T47D (cell line): ENCODE measurements around the gene SPHK1.
A peak's percentile ranks its signal among the peaks of the same experiment; 100 is the strongest.
"Not testable (repeated sequence)": the region's sequence is repeated elsewhere in the genome, so short reads cannot be mapped to it uniquely, and the experiment has no call there.

Source experiments
- DNase-seq, 2 experiments: peaks; one replicate each; pipeline versions ENCODE4 v3.0.0 to v3.0.0-alpha.2; 2011 to 2012; ENCODE audit warnings: low read depth in 1 of 2, low spot score in 1 of 2
- JUND ChIP-seq: IDR thresholded peaks from 2 replicates; pipeline ENCODE4 v1.6.1; 2012; ENCODE audit warnings: low read depth
- in situ Hi-C: cut with HindIII; loops from 2 replicates; pipeline ENCODE4 v1.10.0; 2016; ENCODE audit warnings: low sequenced_read_pairs, low pct_unique_long_range_greater_than_20kb

SPHK1 gene

GRCh38 chr17:76353599-76354316 is 30.7 kb upstream of the SPHK1 start, which contains the start of gene PRPSAP1:
Gene PRPSAP1 (minus strand): TSS chr17:76353916. CDS start chr17:76353703, 213 bp downstream.
- in situ Hi-C loops: no loop called here
- DNase-seq: peak; percentile 95 to 98

GRCh38 chr17:76354317-76354729 is 30.1 kb upstream of the SPHK1 start:
- DNase-seq: no peak
- in situ Hi-C loops: no loop called here
- TF ChIP-seq JUND: no peak

More at GRCh38 chr17:76353599-76354316, 30.7 kb upstream of the SPHK1 start, which contains the start of gene PRPSAP1:
- no peak for TF ChIP-seq JUND

GRCh38 chr17:76354747-76355310 is 29.6 kb upstream of the SPHK1 start:
- TF ChIP-seq JUND: no peak
- no peak for DNase-seq
- in situ Hi-C loops: no loop called here

- peak in 1 of 2 experiments; percentile 31 for DNase-seq
These were observed 27.5 kb upstream of the SPHK1 start for GRCh38 chr17:76356803-76357456.

GRCh38 chr17:76357597-76358158 is 26.7 kb upstream of the SPHK1 start:
- DNase-seq: peak in 1 of 2 experiments; percentile 37
- no peak for TF ChIP-seq JUND
- in situ Hi-C loops: no loop called here

More at GRCh38 chr17:76356803-76357456, 27.5 kb upstream of the SPHK1 start:
- in situ Hi-C loops: no loop called here
- TF ChIP-seq JUND: no peak

GRCh38 chr17:76359375-76359774 is 25.0 kb upstream of the SPHK1 start:
- TF ChIP-seq JUND: no peak
- no peak for DNase-seq
- in situ Hi-C loops: no loop called here

- in situ Hi-C loops: not testable (repeated sequence)
These were observed 24.6 kb upstream of the SPHK1 start for GRCh38 chr17:76359776-76360175.

GRCh38 chr17:76360461-76360860 is 23.9 kb upstream of the SPHK1 start:
- in situ Hi-C loops: no loop called here
- no peak for DNase-seq
- TF ChIP-seq JUND: no peak

More at GRCh38 chr17:76359776-76360175, 24.6 kb upstream of the SPHK1 start:
- not testable (repeated sequence) for DNase-seq

GRCh38 chr17:76363107-76363842 is 21.1 kb upstream of the SPHK1 start:
- no peak for TF ChIP-seq JUND
- in situ Hi-C loops: no loop called here
- no peak for DNase-seq

- peak in 1 of 2 experiments; percentile 66 for DNase-seq
- in situ Hi-C loops: no loop called here
- no peak for TF ChIP-seq JUND
These were observed 19.0 kb upstream of the SPHK1 start for GRCh38 chr17:76365256-76365903.

- no peak for DNase-seq
- in situ Hi-C loops: no loop called here
- no peak for TF ChIP-seq JUND
These were observed 18.2 kb upstream of the SPHK1 start for GRCh38 chr17:76366247-76366646.

GRCh38 chr17:76367642-76368041 is 16.8 kb upstream of the SPHK1 start:
- in situ Hi-C loops: no loop called here
- no peak for TF ChIP-seq JUND
- DNase-seq: no peak
